ENCODE measurements around the gene B3GNT7.
"Not testable (repeated sequence)": the region's sequence is repeated elsewhere in the genome, so short reads cannot be mapped to it uniquely, and the experiment has no call there.

The B3GNT7 gene

DNA sequence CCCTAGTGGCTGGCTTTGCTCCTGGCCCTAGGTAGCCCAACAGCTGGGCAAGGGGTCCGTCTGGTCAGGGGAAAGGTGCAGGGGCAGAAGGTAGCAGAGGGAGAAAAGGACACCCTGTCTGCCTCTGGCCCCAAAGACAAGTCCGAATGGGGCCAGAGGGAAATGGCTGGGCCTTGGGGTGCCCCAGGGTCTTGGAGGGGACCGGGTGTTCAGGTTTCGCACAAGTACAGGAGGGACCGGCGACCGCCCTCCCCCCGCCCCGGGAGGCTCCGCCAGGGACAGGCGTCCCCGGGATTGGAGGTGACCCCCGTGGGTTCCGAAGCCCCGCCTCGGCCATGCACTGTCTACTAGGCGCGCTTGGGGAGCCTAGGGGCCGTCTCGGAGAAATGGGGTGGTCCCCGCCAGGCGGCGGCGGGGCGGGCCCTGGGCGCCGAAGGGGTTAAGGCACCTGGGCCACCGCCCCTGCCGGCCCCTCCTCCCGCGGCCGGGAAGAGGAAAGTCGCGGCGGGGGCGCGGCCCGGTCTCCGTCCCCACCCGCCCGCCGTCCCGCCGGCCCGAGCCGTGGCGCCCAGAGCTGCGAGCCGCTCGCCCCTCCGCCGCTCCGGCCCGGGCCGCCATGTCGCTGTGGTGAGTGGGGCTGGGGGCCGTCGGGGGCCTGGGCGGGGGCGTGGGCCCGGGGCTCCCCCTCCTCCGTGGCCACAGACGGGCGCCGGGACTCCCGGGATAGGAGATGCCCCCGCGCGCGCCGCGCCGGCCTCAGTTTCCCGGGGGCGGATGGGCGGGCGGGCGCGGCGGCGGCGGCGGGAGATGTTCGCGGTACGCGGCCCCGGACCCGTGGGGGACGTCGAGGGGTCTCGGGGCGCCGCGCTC lies at the start of gene B3GNT7:
Gene B3GNT7, plus strand, starts transcription at position 523 of the 870 bp plus-strand sequence. Its CDS starts 94 bp downstream, at position 617.
- no peak for DNase-seq

DNA sequence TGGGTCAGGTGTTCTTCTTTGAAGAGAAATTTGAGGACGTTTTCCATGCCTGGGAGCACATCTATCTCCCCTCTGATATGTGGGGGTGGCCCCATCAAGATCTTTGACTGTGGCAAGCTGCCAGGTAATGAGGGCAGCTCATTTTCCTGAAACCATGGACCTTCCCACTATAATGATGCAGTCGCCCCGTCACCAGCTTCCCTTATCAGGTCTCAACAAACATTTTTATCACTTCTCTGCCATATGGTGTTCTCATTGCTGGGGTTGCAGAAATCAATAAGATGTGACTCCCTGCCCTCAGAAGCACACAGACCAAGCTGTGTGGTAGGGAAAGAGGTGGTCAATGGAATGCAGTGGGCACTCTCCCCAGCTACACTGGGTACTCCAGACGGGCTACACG lies 48.4 kb upstream of the B3GNT7 start:
- DNase-seq, result no peak

DNA sequence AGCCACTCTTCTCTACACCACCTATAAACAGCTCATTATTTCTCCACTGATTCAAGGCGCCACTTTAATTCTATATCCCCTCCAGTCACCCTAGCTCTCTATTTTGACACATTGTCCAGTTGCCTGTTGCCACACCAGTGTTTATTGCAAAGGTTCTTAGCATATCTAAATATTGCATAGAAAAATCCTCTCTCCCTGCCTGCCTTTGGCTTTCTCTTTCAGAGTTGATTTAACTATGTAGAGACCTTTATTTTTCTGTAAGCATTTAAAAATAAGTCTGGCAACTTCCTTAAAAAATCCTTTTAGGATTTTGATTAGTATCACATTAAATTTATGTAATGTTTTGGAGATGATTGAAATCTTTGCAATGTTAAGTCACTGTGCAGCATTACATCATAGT lies 47.9 kb upstream of the B3GNT7 start:
- DNase-seq, result no peak

GRCh38 chr2:231348173-231348572 lies 47.3 kb upstream of the B3GNT7 start:
- no peak for DNase-seq

GRCh38 chr2:231348704-231349373 lies 46.7 kb upstream of the B3GNT7 start:
- DNase-seq, result no peak

- DNase-seq, result not testable (repeated sequence)
These were observed 46.2 kb upstream of the B3GNT7 start for GRCh38 chr2:231349374-231349735.

DNA sequence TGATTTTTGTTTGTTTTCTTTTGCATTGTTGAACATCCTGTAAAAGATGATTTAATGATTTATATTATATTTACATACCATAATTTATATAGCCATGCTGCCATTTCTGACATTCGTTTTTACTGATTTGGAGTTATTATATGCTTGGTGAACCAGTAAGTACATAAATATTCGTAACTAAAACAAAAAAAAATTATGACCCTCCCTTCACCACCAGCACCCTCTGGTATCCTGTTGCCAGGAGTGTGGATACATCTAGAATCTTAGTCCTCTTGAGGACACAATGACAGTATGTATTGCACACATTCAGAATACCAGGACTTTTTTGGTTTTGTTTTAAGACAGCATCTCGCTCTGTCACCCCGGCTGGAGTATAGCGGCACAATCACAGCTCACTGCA lies 43.9 kb upstream of the B3GNT7 start:
- no peak for DNase-seq

DNA sequence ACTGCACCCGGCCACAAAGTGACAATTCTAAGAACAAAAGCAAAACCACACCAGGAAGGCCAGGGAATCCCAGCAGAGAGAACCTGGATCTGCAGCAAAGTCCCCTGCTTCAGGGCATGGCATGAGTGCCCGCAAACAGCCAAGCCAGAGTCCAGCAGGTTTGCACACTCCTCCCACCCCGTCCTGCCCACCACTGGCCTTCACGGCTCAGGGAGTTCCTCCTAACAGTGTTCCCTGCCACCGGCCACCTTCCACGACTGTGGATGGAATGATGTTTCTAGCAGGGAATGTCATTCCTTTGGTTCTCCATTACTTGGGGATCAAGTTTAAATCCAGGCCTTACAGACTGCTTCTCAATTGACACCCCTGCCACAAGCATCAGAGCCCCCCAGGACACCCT lies 42.0 kb upstream of the B3GNT7 start:
- no peak for DNase-seq

DNA sequence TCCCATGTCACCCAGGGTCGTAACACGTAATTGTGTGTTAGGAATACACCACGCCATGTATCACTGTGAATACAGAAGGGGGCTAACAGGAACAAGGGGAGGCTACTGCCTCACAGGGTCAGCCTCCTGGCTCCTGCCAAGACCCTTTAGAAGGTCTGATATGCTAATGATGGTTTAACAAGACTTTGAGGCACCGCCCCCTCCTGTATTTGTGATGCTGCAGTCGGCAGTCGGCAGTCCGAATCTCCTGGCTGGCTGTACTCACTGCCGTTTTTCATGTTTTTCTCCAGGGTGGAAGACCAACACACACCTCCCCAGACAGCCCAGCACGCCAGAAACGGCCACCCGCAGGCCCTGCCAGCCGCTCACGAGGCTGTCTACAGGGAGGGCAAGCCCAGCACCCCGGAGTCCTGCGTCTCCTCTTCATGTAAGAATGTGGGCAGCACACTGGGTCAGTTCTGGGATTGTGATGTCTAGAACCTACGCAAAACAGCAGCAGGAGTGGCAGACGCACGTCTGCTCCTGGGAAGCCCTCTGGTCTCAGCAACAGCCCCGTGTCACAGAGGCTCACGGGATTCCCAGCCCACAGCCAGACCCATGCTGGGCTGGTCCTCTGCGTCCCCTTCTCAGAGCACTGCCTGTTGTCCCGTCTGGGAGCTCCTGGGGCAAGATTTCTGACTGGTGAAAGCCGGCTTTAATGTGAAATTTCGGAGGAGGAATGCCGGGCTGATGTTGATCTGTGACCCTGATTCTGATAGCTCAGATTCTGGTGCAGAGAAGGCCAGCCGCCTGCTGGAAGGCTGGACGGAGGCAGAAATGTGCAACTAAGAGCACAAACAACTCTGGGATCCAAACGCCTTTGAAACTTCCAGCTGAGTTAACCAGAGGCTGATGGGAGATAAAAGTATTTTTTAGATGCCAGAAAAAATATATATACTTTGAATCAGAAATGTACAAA lies 39.7 kb upstream of the B3GNT7 start:
- no peak for DNase-seq

GRCh38 chr2:231356466-231356844 lies 39.1 kb upstream of the B3GNT7 start:
- no peak for DNase-seq

DNA sequence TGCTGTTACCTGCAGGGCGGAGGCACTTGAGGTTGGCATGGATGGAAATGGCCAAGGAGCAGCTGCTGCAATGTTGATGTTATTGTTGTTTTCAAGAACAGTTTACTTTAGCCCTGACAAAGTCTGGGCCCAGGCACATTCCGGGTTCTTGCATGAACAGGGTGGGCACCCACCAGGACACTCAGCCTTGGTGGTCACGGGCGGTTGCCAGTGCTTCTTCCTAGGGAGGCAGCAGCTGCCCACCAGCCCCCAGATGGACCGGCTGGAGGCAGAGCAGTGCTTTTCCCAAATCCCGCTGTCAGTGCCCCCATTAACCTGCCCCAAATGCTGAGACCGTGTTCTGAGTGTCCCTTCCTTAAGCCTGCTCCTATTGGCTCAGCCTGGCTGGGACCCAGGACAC lies 38.5 kb upstream of the B3GNT7 start:
- no peak for DNase-seq

DNA sequence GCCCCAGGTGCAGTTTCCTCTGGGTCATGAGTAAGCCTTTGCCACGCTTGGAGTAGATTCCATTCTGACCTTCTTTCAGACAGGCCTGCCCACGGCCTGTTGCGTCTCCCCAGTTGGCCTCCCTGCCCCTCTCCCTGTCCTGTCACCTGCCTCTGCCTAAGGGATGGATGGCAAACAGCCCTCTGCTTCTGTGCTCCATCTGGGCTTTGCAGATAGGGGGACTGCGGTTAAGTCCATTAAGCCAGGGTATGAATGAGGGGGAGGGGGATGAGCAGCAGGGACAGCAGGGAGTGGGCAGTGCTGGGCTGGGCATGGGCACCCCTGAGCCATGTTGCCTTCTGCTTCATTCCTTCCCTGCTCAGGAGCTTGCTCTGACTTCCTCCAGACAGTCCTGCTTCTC lies 37.6 kb upstream of the B3GNT7 start:
- no peak for DNase-seq

DNA sequence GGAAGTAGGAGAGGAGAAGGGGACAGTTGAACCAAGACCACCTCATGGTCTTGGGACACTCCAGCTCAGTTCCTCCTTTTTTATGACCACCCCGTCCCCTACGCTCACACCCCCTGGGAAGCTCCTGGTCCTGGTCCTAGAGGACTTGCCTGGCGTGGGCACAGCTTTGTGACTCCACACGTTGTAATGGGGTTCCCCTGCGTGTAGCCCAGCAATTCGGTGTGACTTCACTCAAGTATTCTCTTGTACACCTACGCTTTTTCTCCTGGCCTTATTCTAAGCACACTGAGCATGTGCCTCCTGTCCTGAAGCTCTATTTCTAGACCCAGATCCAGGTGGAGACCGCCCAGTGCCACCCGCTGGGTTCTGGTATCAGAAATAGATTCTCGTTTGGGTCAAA lies 36.1 kb upstream of the B3GNT7 start:
- DNase-seq, result no peak

- no peak for DNase-seq
These were observed 35.6 kb upstream of the B3GNT7 start for GRCh38 chr2:231359948-231360347.

- DNase-seq, result no peak
These were observed 35.1 kb upstream of the B3GNT7 start for GRCh38 chr2:231360401-231360800.

- no peak for DNase-seq
These were observed 34.6 kb upstream of the B3GNT7 start for GRCh38 chr2:231360881-231361371.

DNA sequence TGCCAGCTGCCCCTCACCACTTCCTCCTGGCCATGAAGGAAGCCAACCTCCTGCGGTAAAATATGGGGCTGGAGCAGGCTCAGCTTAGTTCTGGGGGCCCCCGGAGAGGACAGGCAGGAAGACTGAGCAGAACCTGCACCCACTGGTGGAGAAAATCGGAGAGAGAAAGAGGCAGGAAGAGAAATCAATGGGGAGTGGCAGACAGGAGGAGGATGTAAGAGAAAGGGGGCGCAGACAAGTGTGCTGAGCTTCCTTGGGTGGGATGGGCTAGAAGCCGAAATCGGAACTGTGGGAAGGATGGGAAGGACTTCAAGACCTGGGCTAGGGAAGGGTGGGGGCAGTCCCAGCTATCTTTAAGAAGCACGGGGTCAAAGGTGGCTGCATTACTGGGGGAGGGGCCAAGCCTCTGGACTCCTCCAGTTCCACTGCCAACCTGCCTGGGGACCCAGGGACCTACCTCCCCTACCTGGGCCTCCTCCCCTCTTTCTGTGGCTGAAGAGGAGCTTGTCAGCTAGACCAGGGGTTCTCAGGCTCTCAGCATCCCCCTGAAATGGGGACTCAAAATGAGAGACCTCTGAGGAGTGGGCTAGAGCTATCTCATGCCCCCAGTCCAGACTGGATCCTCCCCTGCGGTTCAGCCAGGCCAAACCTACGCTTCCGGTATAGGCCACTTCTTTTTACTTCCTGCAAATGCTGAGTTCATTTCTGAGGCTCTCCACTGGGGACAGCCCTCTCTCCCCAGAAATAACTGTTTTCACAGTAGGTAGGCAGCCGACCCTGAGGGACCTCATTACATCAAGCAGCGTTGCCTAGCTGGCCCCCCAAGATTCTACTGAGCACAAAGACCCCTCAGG lies 33.6 kb upstream of the B3GNT7 start:
- DNase-seq, result no peak

- no peak for DNase-seq
These were observed 32.8 kb upstream of the B3GNT7 start for GRCh38 chr2:231362555-231363184.

DNA sequence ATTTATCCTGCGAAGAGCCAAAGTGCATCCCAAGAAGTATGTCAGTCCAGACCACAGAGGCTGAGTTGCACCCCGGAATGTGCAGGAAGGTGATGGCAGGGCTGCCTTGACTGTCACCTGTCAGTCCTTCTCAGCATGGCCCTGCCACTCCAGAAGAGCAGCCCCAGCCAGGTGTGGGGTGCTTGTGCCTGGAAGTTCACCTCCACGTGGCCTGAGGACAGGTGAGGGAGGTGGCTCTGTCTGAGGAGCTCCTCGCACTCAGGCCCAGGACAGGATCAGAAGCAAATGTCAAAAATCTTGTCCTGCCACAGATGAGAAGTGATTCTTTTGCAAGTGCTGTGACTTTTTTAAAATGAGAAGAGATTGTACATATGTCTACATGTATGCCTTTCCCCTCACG lies 31.4 kb upstream of the B3GNT7 start:
- DNase-seq, result no peak

GRCh38 chr2:231364961-231365810 lies 30.3 kb upstream of the B3GNT7 start:
- no peak for DNase-seq

- no peak for DNase-seq
These were observed 28.3 kb upstream of the B3GNT7 start for GRCh38 chr2:231367178-231367577.
